Activated CD8-positive, alpha-beta memory T cell treated with anti-CD3 and anti-CD28 coated beads, Interleukin-2, amount 50 U/mL, for 24 hours (primary cell): ENCODE data around the gene SGPP1.
A peak's percentile ranks its signal among the peaks of the same experiment; 100 is the strongest.
"Not testable (repeated sequence)": the region's sequence is repeated elsewhere in the genome, so short reads cannot be mapped to it uniquely, and the experiment has no call there.

Experiments used
- DNase-seq: peaks from one replicate; pipeline ENCODE4 v3.0.0-alpha.2; 2020; ENCODE audit errors: extremely low read depth

SGPP1 gene

GRCh38 chr14:63673886-63674497, 53.9 kb downstream of the SGPP1 start:
- no peak for DNase-seq

DNA sequence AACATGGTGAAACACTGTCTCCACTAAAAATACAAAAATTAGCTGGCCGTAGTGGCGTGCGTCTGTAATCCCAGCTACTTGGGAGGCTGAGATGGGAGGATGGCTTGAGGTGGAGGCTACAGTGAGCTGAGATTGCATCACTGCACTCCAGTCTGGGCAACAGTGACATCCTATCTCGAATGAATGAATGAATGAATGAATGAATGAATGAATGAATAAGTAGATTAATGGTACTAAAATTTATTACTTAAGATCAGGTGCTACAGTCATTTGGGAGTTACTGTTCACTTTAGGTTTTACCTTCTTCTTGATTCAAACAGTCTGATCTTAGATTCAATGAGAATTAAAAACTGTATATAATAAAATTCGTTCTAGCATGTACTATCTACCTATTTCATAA, 54.6 kb downstream of the SGPP1 start:
- no peak for DNase-seq

DNA sequence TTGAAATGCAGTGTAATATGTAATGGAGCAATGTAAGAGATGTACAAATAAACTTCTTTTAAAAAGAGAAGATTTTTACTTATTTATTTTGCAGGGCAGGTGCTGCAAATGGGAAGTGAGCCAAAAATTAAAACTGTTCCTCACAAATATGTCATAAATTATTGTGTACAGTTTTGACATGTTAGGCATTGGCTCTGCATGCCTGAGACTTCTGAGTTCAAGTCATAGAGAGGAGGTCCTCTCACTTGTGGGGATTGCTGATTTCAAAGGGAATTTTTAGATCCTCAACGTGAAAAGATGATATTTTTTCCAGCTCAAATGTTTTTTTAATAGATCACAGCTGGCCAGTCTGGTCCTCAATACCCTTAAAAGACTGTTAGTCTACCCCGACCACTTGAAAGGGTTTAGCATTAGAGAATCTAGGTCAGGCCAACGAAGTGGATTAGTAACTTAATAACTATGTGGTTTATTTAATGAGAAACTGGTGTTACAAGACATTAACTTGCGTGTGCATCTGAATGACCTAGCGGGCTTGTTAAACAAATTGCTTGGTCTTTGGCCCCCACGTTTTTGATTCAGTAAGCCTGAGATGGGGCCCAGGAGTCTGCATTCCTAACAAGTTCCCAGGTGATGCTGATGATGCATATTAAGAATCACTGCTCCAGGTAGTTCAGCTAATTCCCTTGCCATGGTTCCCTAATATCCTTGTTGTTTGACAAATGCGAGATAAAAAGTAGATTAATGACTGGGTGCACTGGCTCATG, 55.3 kb downstream of the SGPP1 start:
- DNase-seq = no peak

GRCh38 chr14:63671987-63672386, 55.9 kb downstream of the SGPP1 start:
- no peak for DNase-seq

GRCh38 chr14:63670692-63671091, 57.2 kb downstream of the SGPP1 start:
- no peak for DNase-seq

DNA sequence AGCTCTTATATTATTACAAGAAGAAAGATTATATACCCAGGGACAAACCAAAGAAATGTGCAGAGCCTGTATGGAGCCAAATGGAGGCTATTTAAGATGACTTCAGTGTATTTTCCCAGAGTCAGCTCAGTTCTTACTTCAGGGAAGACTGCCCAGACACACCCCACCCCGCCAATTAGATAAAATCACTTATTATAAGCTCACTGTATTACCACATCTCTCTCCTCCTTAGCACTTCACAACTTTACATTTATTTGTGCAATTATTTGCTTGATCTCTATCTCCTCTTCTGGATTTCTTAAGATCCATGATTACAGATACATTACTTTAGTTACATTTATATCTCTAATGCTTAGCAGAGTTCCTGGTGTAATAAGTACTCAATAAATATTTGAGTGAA, 61.5 kb downstream of the SGPP1 start:
- DNase-seq = no peak

- no peak for DNase-seq
Observed at GRCh38 chr14:63663428-63664341, 64.2 kb downstream of the SGPP1 start.

- DNase-seq = no peak
Observed at GRCh38 chr14:63662776-63663175, 65.1 kb downstream of the SGPP1 start.

- not testable (repeated sequence) for DNase-seq
Observed at GRCh38 chr14:63661881-63662280, 66.0 kb downstream of the SGPP1 start.

GRCh38 chr14:63659726-63660125, 68.1 kb downstream of the SGPP1 start:
- no peak for DNase-seq

- no peak for DNase-seq
Observed at GRCh38 chr14:63656194-63656593, 71.7 kb downstream of the SGPP1 start.

DNA sequence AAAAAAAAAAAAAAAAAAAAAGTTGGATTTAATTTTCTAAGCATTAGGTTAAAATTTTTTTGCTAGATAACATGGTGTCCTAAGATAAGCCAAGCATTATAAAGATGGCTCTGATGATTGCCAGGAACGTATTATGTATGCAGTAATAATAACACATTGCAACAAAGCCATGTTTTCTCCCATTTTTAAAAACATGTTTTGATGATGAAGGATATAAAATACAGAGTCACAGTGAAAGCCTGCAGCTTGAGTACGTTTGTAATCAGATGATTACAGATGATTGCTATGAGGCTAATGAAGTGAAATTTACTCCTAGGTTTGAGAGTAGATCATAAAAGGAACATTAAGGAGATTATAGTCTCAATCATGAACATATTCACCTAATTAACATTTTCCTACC, 72.9 kb downstream of the SGPP1 start:
- DNase-seq = no peak

- no peak for DNase-seq
Observed at GRCh38 chr14:63654346-63654745, 73.5 kb downstream of the SGPP1 start.

DNA sequence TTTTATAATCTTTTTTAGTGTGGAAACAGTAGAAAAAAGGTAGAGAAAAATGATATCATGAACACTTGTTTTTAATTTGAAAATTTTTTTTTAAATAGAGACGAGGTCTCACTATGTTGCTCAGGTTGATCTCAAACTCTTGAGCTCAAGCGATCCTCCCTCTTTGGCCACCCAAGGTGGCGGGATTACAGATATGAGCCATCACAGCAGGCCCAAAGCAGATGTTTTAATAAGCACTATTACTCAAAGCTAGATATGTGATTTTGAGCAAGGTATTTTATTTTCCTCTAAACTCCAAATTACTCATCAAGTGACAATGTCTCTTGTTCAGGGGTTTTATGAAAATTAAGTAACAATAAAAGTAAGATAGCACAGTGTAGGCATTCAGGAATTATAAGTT, 75.5 kb downstream of the SGPP1 start:
- DNase-seq = no peak

- no peak for DNase-seq
Observed at GRCh38 chr14:63650256-63650952, 77.5 kb downstream of the SGPP1 start.

DNA sequence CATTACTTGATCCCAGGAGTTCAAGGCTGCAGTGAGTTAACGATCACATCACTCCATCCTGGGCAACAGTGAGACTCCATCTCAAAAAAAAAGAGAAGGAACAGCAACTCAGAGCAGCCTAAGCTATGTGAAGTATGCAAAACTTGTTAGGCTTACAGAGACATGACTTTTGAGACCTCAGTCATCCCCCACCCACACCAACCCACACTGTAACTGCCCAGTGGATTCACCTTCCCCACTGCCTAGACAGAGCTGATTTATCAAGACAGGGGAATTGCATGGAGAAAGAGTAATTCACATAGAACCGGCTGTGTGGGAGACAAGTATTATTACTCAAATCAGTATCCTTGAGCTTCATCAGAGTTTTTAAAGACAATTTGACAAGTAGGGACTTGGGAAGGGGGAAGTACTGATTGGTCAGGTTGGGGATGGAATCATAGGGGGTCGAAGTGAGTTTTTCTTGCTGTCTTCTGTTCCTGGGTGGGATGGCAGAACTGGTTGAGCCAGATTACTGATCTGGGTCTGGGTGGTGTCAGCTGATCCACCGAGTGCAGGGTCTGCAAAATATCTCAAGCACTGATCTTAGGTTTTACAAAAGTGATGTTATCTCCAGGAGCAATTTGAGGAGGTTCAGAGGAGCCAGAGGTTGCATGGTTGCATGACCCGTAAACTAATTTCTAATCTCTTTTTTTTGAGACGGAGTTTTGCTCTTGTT, 80.0 kb downstream of the SGPP1 start:
- no peak for DNase-seq

DNA sequence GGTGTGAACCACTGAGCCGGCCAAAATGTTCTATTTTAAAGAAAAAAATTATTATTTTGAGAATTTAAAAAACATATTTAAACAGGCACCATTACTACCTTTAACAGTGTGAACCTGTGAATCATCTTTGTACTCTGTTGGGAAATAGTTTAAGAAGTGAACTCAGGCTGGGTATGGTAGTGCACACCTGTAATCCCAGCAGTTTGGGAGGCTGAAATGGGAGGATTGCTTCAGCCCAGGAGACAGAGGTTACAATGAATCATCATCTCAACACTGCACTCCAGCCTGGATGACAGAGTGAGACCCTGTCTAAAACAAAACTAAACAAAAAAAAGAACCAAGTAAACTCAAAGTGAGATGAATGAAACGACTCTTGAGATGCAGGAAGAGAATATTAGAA, 83.1 kb downstream of the SGPP1 start:
- no peak for DNase-seq

GRCh38 chr14:63642656-63643382, 85.0 kb downstream of the SGPP1 start:
- DNase-seq = no peak

- peak; percentile 74 for DNase-seq
Observed at GRCh38 chr14:63642229-63642611, 85.6 kb downstream of the SGPP1 start.

GRCh38 chr14:63641473-63642228, 86.2 kb downstream of the SGPP1 start, which contains the start of gene WDR89:
TSS of gene WDR89 (minus strand) at chr14:63641871. CDS start at chr14:63599942, 41,929 bp downstream.
- DNase-seq = peak; percentile 92
